ENCODE results near the gene KIF5A. TPM values are rescaled to one million over a fixed set of nuclear protein-coding genes. Genes with fewer than 3 reads are reported as not detected.
"Not testable (repeated sequence)": the region's sequence is repeated elsewhere in the genome, so short reads cannot be mapped to it uniquely, and the experiment has no call there.

The KIF5A gene
- polyA plus RNA-seq, 1 of the 3 experiments (the other 2 are of a cell fraction) = 6.2 TPM

- TF ChIP-seq, protein P1, sequence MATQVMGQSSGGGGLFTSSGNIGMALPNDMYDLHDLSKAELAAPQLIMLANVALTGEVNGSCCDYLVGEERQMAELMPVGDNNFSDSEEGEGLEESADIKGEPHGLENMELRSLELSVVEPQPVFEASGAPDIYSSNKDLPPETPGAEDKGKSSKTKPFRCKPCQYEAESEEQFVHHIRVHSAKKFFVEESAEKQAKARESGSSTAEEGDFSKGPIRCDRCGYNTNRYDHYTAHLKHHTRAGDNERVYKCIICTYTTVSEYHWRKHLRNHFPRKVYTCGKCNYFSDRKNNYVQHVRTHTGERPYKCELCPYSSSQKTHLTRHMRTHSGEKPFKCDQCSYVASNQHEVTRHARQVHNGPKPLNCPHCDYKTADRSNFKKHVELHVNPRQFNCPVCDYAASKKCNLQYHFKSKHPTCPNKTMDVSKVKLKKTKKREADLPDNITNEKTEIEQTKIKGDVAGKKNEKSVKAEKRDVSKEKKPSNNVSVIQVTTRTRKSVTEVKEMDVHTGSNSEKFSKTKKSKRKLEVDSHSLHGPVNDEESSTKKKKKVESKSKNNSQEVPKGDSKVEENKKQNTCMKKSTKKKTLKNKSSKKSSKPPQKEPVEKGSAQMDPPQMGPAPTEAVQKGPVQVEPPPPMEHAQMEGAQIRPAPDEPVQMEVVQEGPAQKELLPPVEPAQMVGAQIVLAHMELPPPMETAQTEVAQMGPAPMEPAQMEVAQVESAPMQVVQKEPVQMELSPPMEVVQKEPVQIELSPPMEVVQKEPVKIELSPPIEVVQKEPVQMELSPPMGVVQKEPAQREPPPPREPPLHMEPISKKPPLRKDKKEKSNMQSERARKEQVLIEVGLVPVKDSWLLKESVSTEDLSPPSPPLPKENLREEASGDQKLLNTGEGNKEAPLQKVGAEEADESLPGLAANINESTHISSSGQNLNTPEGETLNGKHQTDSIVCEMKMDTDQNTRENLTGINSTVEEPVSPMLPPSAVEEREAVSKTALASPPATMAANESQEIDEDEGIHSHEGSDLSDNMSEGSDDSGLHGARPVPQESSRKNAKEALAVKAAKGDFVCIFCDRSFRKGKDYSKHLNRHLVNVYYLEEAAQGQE (IDR thresholded peaks at IDR 0.05; ENCODE audit: low read depth, low read length) = no peak
- no peak for TF ChIP-seq SIN3A (IDR thresholded peaks at IDR 0.05; ENCODE audit: borderline replicate concordance, low read depth, low read length)
- TF ChIP-seq USF1 (IDR thresholded peaks at IDR 0.05; ENCODE audit: borderline replicate concordance, low read depth) = no peak
- TF ChIP-seq NRF1 (IDR thresholded peaks at IDR 0.05; ENCODE audit: low read depth, low read length) = no peak
- TF ChIP-seq RXRA (IDR thresholded peaks at IDR 0.05; ENCODE audit: borderline replicate concordance, low read depth) = no peak
- no peak for TF ChIP-seq RAD21 (IDR thresholded peaks at IDR 0.05; ENCODE audit: low read length)
Observed at GRCh38 chr12:57569858-57570257, 20.0 kb downstream of the KIF5A start (continued).

GRCh38 chr12:57570438-57570837 lies 20.6 kb downstream of the KIF5A start:
- POLR2A ChIA-PET; H3K4me3 ChIP-seq (ENCODE audit: low read depth in 2 of 2, low read length in 1 of 2); H3K79me2 ChIP-seq (ENCODE audit: insufficient read depth); H3K4me2 ChIP-seq; H3K9ac ChIP-seq; DNase-seq; H3K9me3 ChIP-seq; H3K27ac ChIP-seq (ENCODE audit: low read depth in 2 of 2, low read length in 1 of 2); H3K27me3 ChIP-seq (ENCODE audit: insufficient read depth); H2AFZ ChIP-seq (ENCODE audit: low read depth); H3K4me1 ChIP-seq (ENCODE audit: control insufficient read depth in 1 of 2, insufficient read depth in 2 of 2, low read depth in 1 of 2, low read length in 1 of 2); H4K20me1 ChIP-seq (ENCODE audit: insufficient read depth); H3F3A ChIP-seq (replicated peaks; ENCODE audit: insufficient read depth); H3K9me2 ChIP-seq: not testable (repeated sequence)
- WGBS (ENCODE audit: low lambda C conversion rate) = 85% methylated on average over 13 of the region's 13 CpGs
- peaks cover 18 to 28% of the 10 kb centered on the region in 2 experiments for H3K36me3 ChIP-seq (replicated peaks in 1 of 2; ENCODE audit: control insufficient read depth in 1 of 2, insufficient read depth in 2 of 2, low read length in 1 of 2)
- CTCF ChIA-PET = interaction anchor here (1.1 to 11.3 kb wide), 4 partner anchors 13 to 167 kb away, joined by 3 to 110 read pairs (median 4); partner anchors contain the start of gene B4GALNT1

DNA sequence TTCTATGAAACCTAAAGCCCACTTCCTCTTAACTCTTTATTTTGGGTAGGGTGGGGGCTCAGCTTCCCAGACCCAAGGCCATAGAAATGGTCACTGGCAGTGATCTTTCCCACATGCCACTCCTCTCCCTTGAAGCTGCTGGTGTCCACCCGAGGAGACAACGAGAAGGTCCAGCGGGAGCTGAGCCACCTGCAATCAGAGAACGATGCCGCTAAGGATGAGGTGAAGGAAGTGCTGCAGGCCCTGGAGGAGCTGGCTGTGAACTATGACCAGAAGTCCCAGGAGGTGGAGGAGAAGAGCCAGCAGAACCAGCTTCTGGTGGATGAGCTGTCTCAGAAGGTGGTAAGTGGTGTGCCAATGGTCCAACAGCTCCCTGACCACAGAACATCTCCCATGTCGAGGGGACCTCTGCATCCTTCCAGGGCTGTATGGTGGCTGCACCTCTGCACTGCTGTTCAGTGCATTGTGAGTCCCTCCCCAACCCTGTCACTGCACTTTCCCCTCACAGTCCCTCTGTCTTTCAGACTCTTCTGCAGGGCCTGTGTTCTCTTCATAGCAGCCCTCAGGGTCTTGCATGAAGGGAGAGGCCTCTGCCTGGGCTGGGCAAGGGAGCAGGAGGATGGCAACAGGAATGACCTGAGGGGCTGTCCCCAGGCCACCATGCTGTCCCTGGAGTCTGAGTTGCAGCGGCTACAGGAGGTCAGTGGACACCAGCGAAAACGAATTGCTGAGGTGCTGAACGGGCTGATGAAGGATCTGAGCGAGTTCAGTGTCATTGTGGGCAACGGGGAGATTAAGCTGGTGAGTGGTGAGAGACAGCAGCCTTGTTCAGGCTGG lies 22.3 kb downstream of the KIF5A start:
- ChIA-PET POLR2A (interaction anchor here (0.6 kb wide), 1 partner anchor 55 kb away, joined by 3 read pairs; no protein-coding TSS in a partner anchor), CTCF (interaction anchor here (1.5 to 11.3 kb wide), 3 partner anchors 11 to 50 kb away, joined by 4 to 110 read pairs (median 6); no protein-coding TSS in a partner anchor)
- no peaks in the 10 kb centered on the region for H3F3A ChIP-seq (replicated peaks; ENCODE audit: insufficient read depth)
- H3K79me2 ChIP-seq (ENCODE audit: insufficient read depth) = no peaks in the 10 kb centered on the region
- no peak for DNase-seq
- H3K9me2 ChIP-seq = no peaks in the 10 kb centered on the region
- H3K27ac ChIP-seq (ENCODE audit: low read depth in 2 of 2, low read length in 1 of 2) = no peak overlapping the region
- H3K27me3 ChIP-seq (ENCODE audit: insufficient read depth) = no peaks in the 10 kb centered on the region
- no peak overlapping the region for H2AFZ ChIP-seq (ENCODE audit: low read depth)
- TF ChIP-seq POLR2AphosphoS5 (IDR thresholded peaks at IDR 0.05; ENCODE audit: low read depth, low read length) (no peak), SIN3A (IDR thresholded peaks at IDR 0.05; ENCODE audit: borderline replicate concordance, low read depth, low read length) (no peak), RAD21 (IDR thresholded peaks at IDR 0.05; ENCODE audit: low read length) (no peak), RCOR1 (IDR thresholded peaks at IDR 0.05; ENCODE audit: low read length) (no peak), NFIC (IDR thresholded peaks at IDR 0.05; ENCODE audit: borderline replicate concordance) (no peak), EZH2phosphoT487 (IDR thresholded peaks at IDR 0.05; ENCODE audit: borderline replicate concordance, low read depth) (no peak)
- TF ChIP-seq, protein P2, sequence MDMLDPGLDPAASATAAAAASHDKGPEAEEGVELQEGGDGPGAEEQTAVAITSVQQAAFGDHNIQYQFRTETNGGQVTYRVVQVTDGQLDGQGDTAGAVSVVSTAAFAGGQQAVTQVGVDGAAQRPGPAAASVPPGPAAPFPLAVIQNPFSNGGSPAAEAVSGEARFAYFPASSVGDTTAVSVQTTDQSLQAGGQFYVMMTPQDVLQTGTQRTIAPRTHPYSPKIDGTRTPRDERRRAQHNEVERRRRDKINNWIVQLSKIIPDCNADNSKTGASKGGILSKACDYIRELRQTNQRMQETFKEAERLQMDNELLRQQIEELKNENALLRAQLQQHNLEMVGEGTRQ (IDR thresholded peaks at IDR 0.05; ENCODE audit: borderline replicate concordance, low read depth, low read length) = no peak
- H4K20me1 ChIP-seq (ENCODE audit: insufficient read depth) = no peaks in the 10 kb centered on the region
- H3K9ac ChIP-seq = no peak overlapping the region
- H3K36me3 ChIP-seq (replicated peaks in 1 of 2; ENCODE audit: control insufficient read depth in 1 of 2, insufficient read depth in 2 of 2, low read length in 1 of 2) = peaks cover 27 to 45% of the 10 kb centered on the region in 2 experiments
- no peaks in the 10 kb centered on the region for H3K4me1 ChIP-seq (ENCODE audit: control insufficient read depth in 1 of 2, insufficient read depth in 2 of 2, low read depth in 1 of 2, low read length in 1 of 2)
- no peak overlapping the region for H3K4me3 ChIP-seq (ENCODE audit: low read depth in 2 of 2, low read length in 1 of 2)
- H3K4me2 ChIP-seq = no peak overlapping the region
- 92% methylated on average over 11 of the region's 12 CpGs for WGBS (ENCODE audit: low lambda C conversion rate)
- no peaks in the 10 kb centered on the region for H3K9me3 ChIP-seq
